Measurements from ENCODE around the gene ABCA2.

The ABCA2 gene, protein sequence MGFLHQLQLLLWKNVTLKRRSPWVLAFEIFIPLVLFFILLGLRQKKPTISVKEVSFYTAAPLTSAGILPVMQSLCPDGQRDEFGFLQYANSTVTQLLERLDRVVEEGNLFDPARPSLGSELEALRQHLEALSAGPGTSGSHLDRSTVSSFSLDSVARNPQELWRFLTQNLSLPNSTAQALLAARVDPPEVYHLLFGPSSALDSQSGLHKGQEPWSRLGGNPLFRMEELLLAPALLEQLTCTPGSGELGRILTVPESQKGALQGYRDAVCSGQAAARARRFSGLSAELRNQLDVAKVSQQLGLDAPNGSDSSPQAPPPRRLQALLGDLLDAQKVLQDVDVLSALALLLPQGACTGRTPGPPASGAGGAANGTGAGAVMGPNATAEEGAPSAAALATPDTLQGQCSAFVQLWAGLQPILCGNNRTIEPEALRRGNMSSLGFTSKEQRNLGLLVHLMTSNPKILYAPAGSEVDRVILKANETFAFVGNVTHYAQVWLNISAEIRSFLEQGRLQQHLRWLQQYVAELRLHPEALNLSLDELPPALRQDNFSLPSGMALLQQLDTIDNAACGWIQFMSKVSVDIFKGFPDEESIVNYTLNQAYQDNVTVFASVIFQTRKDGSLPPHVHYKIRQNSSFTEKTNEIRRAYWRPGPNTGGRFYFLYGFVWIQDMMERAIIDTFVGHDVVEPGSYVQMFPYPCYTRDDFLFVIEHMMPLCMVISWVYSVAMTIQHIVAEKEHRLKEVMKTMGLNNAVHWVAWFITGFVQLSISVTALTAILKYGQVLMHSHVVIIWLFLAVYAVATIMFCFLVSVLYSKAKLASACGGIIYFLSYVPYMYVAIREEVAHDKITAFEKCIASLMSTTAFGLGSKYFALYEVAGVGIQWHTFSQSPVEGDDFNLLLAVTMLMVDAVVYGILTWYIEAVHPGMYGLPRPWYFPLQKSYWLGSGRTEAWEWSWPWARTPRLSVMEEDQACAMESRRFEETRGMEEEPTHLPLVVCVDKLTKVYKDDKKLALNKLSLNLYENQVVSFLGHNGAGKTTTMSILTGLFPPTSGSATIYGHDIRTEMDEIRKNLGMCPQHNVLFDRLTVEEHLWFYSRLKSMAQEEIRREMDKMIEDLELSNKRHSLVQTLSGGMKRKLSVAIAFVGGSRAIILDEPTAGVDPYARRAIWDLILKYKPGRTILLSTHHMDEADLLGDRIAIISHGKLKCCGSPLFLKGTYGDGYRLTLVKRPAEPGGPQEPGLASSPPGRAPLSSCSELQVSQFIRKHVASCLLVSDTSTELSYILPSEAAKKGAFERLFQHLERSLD (N-terminal part only)

GRCh38 chr9:137027369-137028262 is at the start of gene ABCA2:
TSS of gene ABCA2 (minus strand) at chr9:137028237. CDS start at chr9:137028140, 97 bp downstream.
- no peak for DNase-seq

- peak; percentile 81 for DNase-seq
Measured at GRCh38 chr9:137077010-137077747, 49.1 kb upstream of the ABCA2 start, which contains the start of gene UAP1L1. TSS of gene UAP1L1 (plus strand) at chr9:137077517. CDS start at chr9:137077533, 16 bp downstream.

- no peak for DNase-seq
Measured at GRCh38 chr9:137076636-137077009, 48.6 kb upstream of the ABCA2 start.

GRCh38 chr9:137075275-137075775 is 47.3 kb upstream of the ABCA2 start:
- DNase-seq: no peak

DNA sequence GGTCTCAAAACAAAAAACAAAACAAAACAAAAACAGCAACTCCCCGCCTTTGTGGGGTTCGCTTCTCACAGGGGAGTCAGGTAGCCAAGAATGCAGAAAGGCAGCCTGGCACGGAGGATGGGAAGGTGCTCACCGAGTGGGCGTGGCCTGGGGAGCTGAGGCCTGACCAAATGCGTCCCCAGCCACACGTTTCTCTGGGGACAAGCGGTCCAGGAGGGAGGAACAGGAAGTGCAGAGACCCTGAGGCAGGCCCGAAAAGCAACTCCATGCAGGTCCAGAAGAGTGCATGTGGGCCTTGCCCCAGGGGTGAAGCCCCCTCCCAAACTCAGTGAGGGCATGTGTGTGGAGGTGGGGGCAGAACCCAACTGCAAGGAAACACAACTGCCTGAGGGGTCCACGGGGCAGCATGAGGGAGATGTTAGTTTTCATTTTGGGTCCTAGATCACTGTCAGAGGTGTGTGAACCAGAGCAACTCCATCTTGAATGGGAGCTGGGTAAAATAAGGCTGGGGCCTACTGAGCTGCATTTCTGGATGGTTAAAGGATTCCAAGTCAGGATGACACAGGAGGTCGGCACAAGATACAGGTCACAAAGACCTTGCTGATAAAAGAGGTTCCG is 46.7 kb upstream of the ABCA2 start:
- no peak for DNase-seq

GRCh38 chr9:137073992-137074399 is 46.0 kb upstream of the ABCA2 start:
- DNase-seq: no peak

DNA sequence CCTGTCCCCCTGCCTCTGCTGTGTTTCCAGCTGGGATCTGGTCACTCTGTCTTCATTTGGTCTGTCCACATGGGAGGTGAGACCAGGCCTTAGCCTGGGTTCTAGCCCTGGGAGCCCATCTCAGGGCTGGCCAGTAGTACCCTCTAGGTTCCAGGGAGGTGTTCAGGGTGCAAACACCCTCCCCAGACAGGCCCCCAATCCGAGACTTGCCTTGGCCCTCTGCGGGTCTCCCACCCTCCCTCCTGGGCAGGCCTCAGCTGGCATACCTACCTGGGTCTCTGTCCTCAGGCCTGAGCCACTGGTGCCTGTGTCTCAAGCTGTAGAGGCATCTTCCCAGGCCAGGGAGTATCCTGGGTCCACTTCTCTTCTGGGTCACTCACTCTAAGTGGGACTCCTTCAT is 43.2 kb upstream of the ABCA2 start:
- no peak for DNase-seq

DNA sequence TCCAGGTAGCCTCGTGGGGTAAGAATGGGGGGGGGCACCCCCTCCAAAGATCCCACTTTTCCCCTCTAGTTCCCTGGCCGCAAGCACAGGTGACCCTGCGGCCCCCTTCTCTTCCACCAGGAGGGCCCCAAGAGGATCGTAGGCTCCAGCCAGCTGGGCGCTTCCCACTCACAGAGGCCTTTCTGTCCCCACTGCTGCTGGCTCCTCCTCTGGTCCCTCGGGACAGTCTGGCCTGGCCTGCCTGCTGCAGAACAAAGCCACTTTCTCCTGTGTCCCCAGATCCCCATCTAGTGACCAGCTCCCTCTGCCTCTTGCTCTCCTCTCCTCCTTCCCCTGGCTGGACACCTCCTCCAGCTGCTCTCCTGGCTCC is 42.9 kb upstream of the ABCA2 start:
- peak; percentile 41 for DNase-seq

- DNase-seq: peak; percentile 97
Measured at GRCh38 chr9:137070201-137070905, 42.3 kb upstream of the ABCA2 start, which contains the start of gene SAPCD2. TSS of gene SAPCD2 (minus strand) at chr9:137070557. CDS start at chr9:137070460, 97 bp downstream.

DNA sequence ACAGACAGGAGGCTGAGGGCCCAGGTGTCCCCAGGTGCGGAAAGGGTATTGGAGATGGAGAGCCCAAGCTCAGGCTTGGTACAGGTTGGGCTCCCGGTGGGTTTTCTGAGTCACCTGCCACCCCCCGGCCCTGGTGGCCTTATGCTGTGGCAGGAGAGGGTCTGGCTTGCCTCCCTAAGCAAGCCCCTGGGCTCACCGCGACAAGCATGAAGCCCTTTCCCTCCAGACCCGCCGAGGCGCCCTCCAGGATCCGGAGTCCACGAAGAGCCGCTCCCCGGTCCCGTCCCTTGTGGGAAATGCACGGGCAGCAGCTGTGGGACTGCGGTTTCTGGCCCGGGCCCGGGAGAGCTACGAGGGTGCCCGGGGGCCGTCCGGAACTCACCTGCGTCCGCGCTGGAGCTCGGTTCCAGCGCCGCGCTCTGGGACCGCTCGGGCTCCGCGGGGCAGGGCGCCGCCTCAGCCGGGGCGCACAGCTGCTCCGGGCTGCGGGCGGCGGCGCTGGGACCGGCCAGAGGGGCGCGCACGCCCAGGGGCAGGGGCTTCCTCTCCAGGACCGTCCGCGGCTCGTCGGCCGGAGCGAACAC is 41.6 kb upstream of the ABCA2 start:
- no peak for DNase-seq

GRCh38 chr9:137068539-137069507 is 40.8 kb upstream of the ABCA2 start:
- no peak for DNase-seq

GRCh38 chr9:137067860-137068538 is 40.0 kb upstream of the ABCA2 start:
- DNase-seq: peak; percentile 92

- no peak for DNase-seq
Measured at GRCh38 chr9:137066096-137066861, 38.2 kb upstream of the ABCA2 start.

GRCh38 chr9:137065336-137065967 is 37.4 kb upstream of the ABCA2 start:
- DNase-seq: no peak

DNA sequence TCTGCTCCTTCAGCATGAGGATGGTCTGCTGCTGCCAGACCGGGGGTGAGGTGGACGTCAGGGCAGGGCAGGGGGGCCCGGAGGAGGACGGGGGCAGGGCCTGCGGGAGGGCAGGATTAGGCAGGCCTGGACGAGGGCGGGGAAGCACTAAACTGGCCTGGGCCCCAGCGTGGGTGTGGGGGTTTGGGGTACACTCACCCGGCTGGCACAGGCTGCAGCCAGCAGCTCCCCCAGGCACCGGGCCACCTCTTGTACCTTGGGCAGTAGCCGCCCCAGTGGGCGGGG is 36.8 kb upstream of the ABCA2 start:
- no peak for DNase-seq
